GM18858 (cell line): ENCODE measurements around the gene NCMAP.
"Not testable (repeated sequence)": the region's sequence is repeated elsewhere in the genome, so short reads cannot be mapped to it uniquely, and the experiment has no call there.

Experiments
- ATAC-seq: cut with Tn5 transposase; IDR thresholded peaks from one replicate; pipeline ENCODE4 v1.9.1; 2021; ENCODE audit not compliant: unreplicated experiment

The NCMAP gene

GRCh38 chr1:24555591-24556413 is at the start of gene NCMAP:
Gene NCMAP, plus strand, starts transcription at chr1:24556087. Its CDS starts 39,344 bp downstream, at chr1:24595431.
- ATAC-seq = no peak

GRCh38 chr1:24506691-24507381 is 49.1 kb upstream of the NCMAP start:
- no peak for ATAC-seq

GRCh38 chr1:24507405-24507804 is 48.5 kb upstream of the NCMAP start:
- ATAC-seq = no peak

- ATAC-seq = no peak
Measured at GRCh38 chr1:24508911-24509310, 47.0 kb upstream of the NCMAP start.

GRCh38 chr1:24513706-24514105 is 42.2 kb upstream of the NCMAP start:
- ATAC-seq = no peak

GRCh38 chr1:24514946-24515345 is 40.9 kb upstream of the NCMAP start:
- no peak for ATAC-seq

- not testable (repeated sequence) for ATAC-seq
Measured at GRCh38 chr1:24515671-24516209, 40.1 kb upstream of the NCMAP start.

GRCh38 chr1:24516506-24516905 is 39.4 kb upstream of the NCMAP start:
- ATAC-seq = no peak

GRCh38 chr1:24517898-24518297 is 38.0 kb upstream of the NCMAP start:
- ATAC-seq = no peak

GRCh38 chr1:24520282-24520681 is 35.6 kb upstream of the NCMAP start:
- not testable (repeated sequence) for ATAC-seq

GRCh38 chr1:24525606-24526005 is 30.3 kb upstream of the NCMAP start:
- no peak for ATAC-seq

GRCh38 chr1:24526045-24526444 is 29.8 kb upstream of the NCMAP start:
- ATAC-seq = no peak

- no peak for ATAC-seq
Measured at GRCh38 chr1:24526940-24527542, 28.8 kb upstream of the NCMAP start.

- no peak for ATAC-seq
Measured at GRCh38 chr1:24528744-24529143, 27.1 kb upstream of the NCMAP start.

GRCh38 chr1:24529292-24529691 is 26.6 kb upstream of the NCMAP start:
- not testable (repeated sequence) for ATAC-seq

GRCh38 chr1:24535021-24535424 is 20.9 kb upstream of the NCMAP start:
- no peak for ATAC-seq

GRCh38 chr1:24535778-24536177 is 20.1 kb upstream of the NCMAP start:
- ATAC-seq = no peak

- ATAC-seq = no peak
Measured at GRCh38 chr1:24536391-24536840, 19.5 kb upstream of the NCMAP start.

GRCh38 chr1:24540051-24540905 is 15.6 kb upstream of the NCMAP start:
- ATAC-seq = no peak

- ATAC-seq = no peak
Measured at GRCh38 chr1:24540906-24541710, 14.8 kb upstream of the NCMAP start.
